ENCODE results near the gene MALRD1.

Gene MALRD1

DNA sequence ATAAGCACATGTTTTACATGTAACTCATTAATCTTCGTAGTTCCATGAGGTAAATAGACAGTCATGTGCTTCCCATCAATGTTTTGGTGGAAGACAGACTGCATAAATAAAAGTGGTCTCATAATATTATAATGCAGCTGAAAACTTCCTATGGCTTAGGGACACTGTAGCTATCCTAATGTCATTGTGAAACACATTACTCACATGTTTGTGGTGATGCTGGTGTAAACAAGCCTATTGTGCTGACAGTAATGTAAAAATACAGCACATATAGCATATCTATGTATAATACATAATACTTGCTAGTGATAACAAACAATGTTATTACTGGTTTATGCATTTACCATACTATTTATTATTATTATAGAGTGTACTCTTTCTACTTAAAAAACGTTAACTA is 730.4 kb downstream of the MALRD1 start:
- no peak for DNase-seq (ENCODE audit: low spot score)

DNA sequence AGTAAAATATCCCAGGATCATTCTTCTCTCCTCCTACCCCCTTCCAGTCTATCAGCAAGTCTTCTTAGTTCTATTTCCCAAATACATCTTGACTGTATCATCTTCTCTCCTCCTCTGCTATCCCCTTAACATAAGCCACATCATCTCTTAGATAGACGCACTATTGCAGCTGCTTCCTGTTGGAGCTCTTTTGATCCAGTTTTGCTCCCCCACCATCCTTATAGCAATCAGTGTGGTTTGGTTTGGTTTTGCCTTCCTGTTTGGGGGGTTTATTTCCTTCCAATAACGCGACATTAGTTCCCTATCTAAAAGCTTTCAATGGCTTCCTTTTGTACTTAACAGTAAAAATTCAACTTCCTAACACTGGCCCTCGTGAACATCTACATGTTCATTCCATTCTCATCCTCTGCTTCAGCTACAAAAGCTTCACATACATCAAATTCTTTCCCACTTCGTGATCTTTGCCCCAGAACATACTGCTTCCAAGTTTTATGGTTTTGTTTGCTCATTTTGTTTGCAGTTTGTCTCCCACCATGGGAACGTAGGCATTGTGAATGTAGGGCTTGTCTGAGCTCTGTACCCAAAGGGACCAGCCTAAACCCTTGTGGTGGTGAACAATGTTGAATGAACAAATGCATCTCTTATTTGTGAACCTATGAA is 734.0 kb downstream of the MALRD1 start:
- no peak for DNase-seq (ENCODE audit: low spot score)

DNA sequence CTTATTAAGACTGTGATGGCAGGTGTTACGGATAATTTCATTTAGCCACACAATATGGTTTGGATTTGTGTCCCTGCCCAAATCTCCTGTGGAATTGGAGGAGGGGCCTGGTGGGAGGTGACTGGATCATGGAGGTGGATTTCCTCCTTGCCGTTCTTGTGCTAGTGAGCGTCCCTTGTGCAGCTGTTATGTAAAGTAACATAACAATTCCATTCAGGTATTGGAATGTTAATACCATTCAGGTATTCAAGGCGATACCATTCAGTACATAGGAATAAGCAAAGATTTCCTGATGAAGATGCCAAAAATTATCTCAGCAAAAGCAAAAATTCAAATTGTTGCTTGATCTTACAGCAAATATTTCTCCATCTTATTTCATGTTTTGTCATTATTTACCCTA is 735.1 kb downstream of the MALRD1 start:
- no peak for DNase-seq (ENCODE audit: low spot score)

All from hepatic stellate cell (primary cell).